Type B pancreatic cell (in vitro differentiated cells): ENCODE measurements around the gene CNNM4. TPM values are rescaled to one million over a fixed set of nuclear protein-coding genes. Genes with fewer than 3 reads are reported as not detected.

Experiments
- DNase-seq: peaks from one replicate; pipeline ENCODE4 v3.0.0; 2021; ENCODE audit warnings: mixed read lengths; ENCODE audit not compliant: unreplicated experiment; ENCODE audit errors: extremely low spot score
- H3K27ac Mint-ChIP-seq: 2 replicates; pipeline ENCODE4 v1.8.0; 2021; ENCODE audit warnings: mild to moderate bottlenecking, mixed read lengths
- H3K27me3 Mint-ChIP-seq: 2 replicates; pipeline ENCODE4 v1.8.0; 2021; ENCODE audit warnings: mixed read lengths
- H3K36me3 Mint-ChIP-seq: 2 replicates; pipeline ENCODE4 v1.8.0; 2021; ENCODE audit warnings: mixed read lengths
- H3K4me1 Mint-ChIP-seq: one replicate; pipeline ENCODE4 v1.8.0; 2021; ENCODE audit warnings: mixed read lengths; ENCODE audit not compliant: unreplicated experiment
- H3K4me3 Mint-ChIP-seq: 2 replicates; pipeline ENCODE4 v1.8.0; 2021; ENCODE audit warnings: mild to moderate bottlenecking, mixed read lengths
- H3K9me3 Mint-ChIP-seq: 2 replicates; pipeline ENCODE4 v1.8.0; 2021; ENCODE audit warnings: mixed read lengths
- total RNA-seq: library from RNA; stranded (reverse); gene quantifications from 2 replicates; pipeline ENCODE4 v1.2.1, GENCODE V29; 2021; ENCODE audit warnings: low replicate concordance
- TF ChIP-seq, protein P1 (sequence below): fragments of 200-600 bp; sonication (generic); conservative IDR thresholded peaks from 2 replicates; pipeline ENCODE4 v1.5.0; 2021; ENCODE audit warnings: antibody characterized with exemption, mild to moderate bottlenecking

Gene CNNM4
- total RNA-seq, 1 donor from 2014 or later, result 14.0 TPM

DNA sequence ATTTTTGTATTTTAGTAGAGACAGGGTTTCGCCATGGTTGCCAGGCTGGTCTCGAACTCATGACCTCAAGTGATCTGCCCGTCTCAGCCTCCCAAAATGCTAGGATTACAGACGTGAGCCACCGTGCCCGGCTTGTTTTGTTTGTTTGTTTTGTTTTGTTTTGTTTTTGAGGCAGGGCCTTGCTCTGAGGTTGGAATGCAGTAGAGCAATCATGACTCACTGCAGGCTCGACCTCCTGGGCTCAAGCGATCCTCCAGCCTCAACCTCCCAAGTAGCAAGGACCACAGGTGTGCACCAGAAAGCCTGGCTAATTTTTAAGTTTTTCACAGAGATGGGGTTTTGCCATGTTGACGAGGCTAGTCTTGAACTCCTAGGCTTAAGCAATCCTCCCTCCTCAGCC is 8.9 kb upstream of the CNNM4 start:
- H3K9me3 Mint-ChIP-seq, result no peaks in the 10 kb centered on the region
- H3K36me3 Mint-ChIP-seq, result no peaks in the 10 kb centered on the region
- no peaks in the 10 kb centered on the region for H3K27me3 Mint-ChIP-seq
- peaks cover 13% of the 10 kb centered on the region for H3K4me1 Mint-ChIP-seq
- TF ChIP-seq, protein P1, sequence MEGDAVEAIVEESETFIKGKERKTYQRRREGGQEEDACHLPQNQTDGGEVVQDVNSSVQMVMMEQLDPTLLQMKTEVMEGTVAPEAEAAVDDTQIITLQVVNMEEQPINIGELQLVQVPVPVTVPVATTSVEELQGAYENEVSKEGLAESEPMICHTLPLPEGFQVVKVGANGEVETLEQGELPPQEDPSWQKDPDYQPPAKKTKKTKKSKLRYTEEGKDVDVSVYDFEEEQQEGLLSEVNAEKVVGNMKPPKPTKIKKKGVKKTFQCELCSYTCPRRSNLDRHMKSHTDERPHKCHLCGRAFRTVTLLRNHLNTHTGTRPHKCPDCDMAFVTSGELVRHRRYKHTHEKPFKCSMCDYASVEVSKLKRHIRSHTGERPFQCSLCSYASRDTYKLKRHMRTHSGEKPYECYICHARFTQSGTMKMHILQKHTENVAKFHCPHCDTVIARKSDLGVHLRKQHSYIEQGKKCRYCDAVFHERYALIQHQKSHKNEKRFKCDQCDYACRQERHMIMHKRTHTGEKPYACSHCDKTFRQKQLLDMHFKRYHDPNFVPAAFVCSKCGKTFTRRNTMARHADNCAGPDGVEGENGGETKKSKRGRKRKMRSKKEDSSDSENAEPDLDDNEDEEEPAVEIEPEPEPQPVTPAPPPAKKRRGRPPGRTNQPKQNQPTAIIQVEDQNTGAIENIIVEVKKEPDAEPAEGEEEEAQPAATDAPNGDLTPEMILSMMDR, result no peak
- no peak for DNase-seq
- no peak overlapping the region for H3K27ac Mint-ChIP-seq
- no peak overlapping the region for H3K4me3 Mint-ChIP-seq

DNA sequence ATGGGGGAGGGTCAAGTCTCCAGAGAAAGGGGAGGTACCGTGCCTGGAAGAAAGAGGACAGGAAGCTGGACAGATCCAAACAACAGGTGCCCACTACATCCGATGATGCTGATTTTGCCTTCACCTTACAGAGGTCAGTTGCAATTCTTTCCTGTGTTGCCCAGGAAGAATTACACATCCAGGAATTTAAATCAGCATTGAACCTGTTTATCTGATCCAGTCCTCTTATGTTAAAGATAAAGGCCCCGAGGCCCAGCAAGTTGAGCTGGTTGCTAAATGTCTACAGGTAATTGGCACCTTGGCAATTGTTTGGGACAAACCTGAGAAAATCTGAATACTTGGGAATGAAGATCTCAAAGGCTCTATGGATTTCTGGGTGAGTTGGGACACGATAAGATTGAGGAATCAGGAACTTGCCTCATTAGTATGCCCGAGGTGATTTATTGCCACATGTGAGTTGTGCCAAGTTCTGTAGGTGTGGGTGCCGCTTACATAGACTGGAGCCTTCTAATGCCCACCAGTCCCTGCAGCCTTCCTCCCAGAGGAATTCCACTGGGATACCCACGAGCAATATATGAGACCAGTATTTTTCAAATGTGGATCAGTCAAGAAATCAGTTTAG is 6.9 kb upstream of the CNNM4 start:
- Mint-ChIP-seq H3K27ac (no peak overlapping the region), H3K27me3 (no peaks in the 10 kb centered on the region), H3K4me1 (no peaks in the 10 kb centered on the region), H3K4me3 (no peak overlapping the region), H3K36me3 (no peaks in the 10 kb centered on the region), H3K9me3 (no peaks in the 10 kb centered on the region)
- DNase-seq, result no peak
- TF ChIP-seq, protein P1, result no peak

DNA sequence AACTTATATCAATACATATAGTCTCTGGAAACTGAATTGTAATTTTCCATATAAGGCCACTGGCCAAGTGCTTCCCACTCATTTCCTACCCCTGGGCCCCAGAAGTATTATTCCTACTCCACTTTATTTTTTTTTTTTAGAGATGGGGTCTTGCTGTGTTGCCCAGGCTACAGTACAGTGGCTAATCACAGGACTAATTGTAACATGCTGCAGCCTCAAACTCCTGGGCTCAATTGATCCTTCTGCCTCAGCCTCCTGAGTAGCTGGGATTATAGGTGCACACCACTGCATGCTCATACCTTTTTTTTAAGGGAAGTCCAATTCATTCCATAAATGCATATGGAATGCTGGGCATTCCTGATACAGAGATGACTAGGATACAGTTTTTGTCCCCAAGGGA is 6.4 kb upstream of the CNNM4 start:
- H3K4me1 Mint-ChIP-seq, result peaks cover 3% of the 10 kb centered on the region
- TF ChIP-seq, protein P1, result no peak
- no peak for DNase-seq
- H3K27ac Mint-ChIP-seq, result no peak overlapping the region
- H3K27me3 Mint-ChIP-seq, result no peaks in the 10 kb centered on the region
- no peak overlapping the region for H3K4me3 Mint-ChIP-seq
- no peaks in the 10 kb centered on the region for H3K36me3 Mint-ChIP-seq
- H3K9me3 Mint-ChIP-seq, result no peaks in the 10 kb centered on the region

DNA sequence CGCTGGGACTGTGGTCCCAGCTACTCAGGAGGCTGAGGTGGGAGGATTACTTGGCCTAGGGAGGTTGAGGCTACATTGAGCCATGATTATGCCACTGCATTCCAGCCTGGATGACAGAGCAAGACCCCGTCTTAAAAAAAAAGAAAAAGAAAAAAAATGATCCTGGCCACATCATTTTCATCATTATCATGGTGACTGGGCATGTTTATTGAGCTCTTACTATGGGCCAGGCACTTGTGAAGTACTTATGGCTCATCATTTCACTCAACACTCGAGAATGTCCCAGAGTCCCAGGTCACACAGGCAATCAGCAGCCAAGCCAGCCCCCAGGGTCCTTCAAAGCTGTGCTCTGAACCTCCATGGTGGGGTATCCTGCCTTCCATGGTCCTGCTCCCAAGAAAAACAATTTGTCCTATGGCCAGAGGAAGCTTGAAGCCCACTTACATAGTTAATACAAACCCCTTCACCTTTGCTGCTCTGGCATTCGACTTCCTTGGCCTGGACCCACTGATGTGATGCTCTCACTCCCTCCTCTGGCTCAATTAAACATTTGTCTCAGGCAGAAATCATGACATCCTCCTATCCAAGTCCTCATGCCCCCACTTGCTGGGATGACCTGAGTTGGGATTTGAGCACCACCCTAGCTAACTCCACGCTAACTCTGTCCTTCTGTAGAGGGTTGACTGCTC is 3.8 kb upstream of the CNNM4 start:
- TF ChIP-seq, protein P1, result no peak
- H3K27me3 Mint-ChIP-seq, result no peaks in the 10 kb centered on the region
- no peak overlapping the region for H3K27ac Mint-ChIP-seq
- H3K4me3 Mint-ChIP-seq, result no peak overlapping the region
- no peak for DNase-seq
- H3K36me3 Mint-ChIP-seq, result no peaks in the 10 kb centered on the region
- H3K4me1 Mint-ChIP-seq, result peaks cover 18% of the 10 kb centered on the region
- H3K9me3 Mint-ChIP-seq, result no peaks in the 10 kb centered on the region

DNA sequence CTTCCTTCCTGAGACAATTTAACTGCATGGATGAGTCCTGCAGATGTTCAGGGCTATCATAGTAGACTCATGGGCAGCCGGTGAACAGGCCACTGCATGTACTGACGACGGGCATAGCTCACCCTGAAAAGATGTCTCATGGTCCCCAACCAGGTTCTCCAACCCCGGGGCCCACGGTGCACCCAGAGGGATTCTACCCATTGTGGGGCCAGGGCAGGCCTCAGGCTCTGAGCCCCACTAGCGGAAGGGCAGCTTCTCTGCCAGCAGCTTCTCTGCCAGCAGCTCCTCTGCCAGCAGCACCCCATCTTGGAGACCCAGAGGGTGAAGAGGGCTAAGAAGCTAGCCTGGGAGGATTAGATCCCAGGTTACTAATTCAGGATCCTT is 3.2 kb upstream of the CNNM4 start:
- Mint-ChIP-seq H3K36me3 (no peaks in the 10 kb centered on the region), H3K4me1 (peaks cover 24% of the 10 kb centered on the region), H3K4me3 (no peak overlapping the region), H3K27ac (no peak overlapping the region), H3K9me3 (no peaks in the 10 kb centered on the region), H3K27me3 (no peaks in the 10 kb centered on the region)
- TF ChIP-seq, protein P1, result no peak
- no peak for DNase-seq
